Hepatocyte (in vitro differentiated cells): Measurements from ENCODE around the gene GPI.

ENCODE experiments used
- CTCF ChIP-seq: fragments of 200-600 bp; sonication (generic); IDR thresholded peaks from 2 replicates; pipeline ENCODE4 v1.5.1; 2016; ENCODE audit warnings: antibody characterized with exemption, mild to moderate bottlenecking; ENCODE audit not compliant: poor library complexity
- EZH2 ChIP-seq: fragments of 200-600 bp; sonication (generic); IDR thresholded peaks from 2 replicates; pipeline ENCODE4 v1.6.1; 2016; ENCODE audit warnings: antibody characterized with exemption, mild to moderate bottlenecking, borderline replicate concordance
- EZH2phosphoT487 ChIP-seq: fragments of 200-600 bp; sonication (generic); IDR thresholded peaks from one replicate; pipeline ENCODE4 v1.6.1; 2018; ENCODE audit warnings: antibody characterized with exemption, mild to moderate bottlenecking, low read depth, moderate library complexity; ENCODE audit not compliant: unreplicated experiment, severe bottlenecking

GRCh38 chr19:34351382-34351826 is 13.6 kb upstream of the GPI start:
- no peak for TF ChIP-seq CTCF
- no peak for TF ChIP-seq EZH2phosphoT487
- no peak for TF ChIP-seq EZH2
